HG03045 (cell line): ENCODE data around the gene CACNB4.

ENCODE experiments used
- ATAC-seq: cut with Tn5 transposase; IDR thresholded peaks from one replicate; pipeline ENCODE4 v1.9.1; 2021; ENCODE audit warnings: mild to moderate bottlenecking, moderate library complexity; ENCODE audit not compliant: unreplicated experiment

Gene CACNB4

GRCh38 chr2:152055366-152056108, 43.3 kb downstream of the CACNB4 start:
- no peak for ATAC-seq

- ATAC-seq, result no peak
Measured at GRCh38 chr2:152054593-152054992, 44.3 kb downstream of the CACNB4 start.

GRCh38 chr2:152051436-152051835, 47.4 kb downstream of the CACNB4 start:
- ATAC-seq, result no peak

- no peak for ATAC-seq
Measured at GRCh38 chr2:152050915-152051314, 47.9 kb downstream of the CACNB4 start.

- no peak for ATAC-seq
Measured at GRCh38 chr2:152050341-152050740, 48.5 kb downstream of the CACNB4 start.

GRCh38 chr2:152049541-152049940, 49.3 kb downstream of the CACNB4 start:
- no peak for ATAC-seq

- ATAC-seq, result no peak
Measured at GRCh38 chr2:152047824-152048471, 50.9 kb downstream of the CACNB4 start.

GRCh38 chr2:152046940-152047339, 51.9 kb downstream of the CACNB4 start:
- peak; percentile 45 for ATAC-seq

GRCh38 chr2:152042636-152043615, 55.9 kb downstream of the CACNB4 start:
- ATAC-seq, result no peak

- no peak for ATAC-seq
Measured at GRCh38 chr2:152038441-152038958, 60.3 kb downstream of the CACNB4 start.

GRCh38 chr2:152037743-152038435, 61.0 kb downstream of the CACNB4 start:
- ATAC-seq, result no peak

GRCh38 chr2:152036611-152037469, 62.0 kb downstream of the CACNB4 start:
- peak; percentile 78 for ATAC-seq

- no peak for ATAC-seq
Measured at GRCh38 chr2:152034257-152034801, 64.5 kb downstream of the CACNB4 start.

- ATAC-seq, result no peak
Measured at GRCh38 chr2:152033011-152033925, 65.6 kb downstream of the CACNB4 start.

GRCh38 chr2:152031747-152032306, 67.0 kb downstream of the CACNB4 start:
- ATAC-seq, result no peak

- ATAC-seq, result peak; percentile 53
Measured at GRCh38 chr2:152030596-152031328, 68.1 kb downstream of the CACNB4 start.

GRCh38 chr2:152028182-152028862, 70.5 kb downstream of the CACNB4 start:
- no peak for ATAC-seq
